HG02981 (cell line): ENCODE results near the gene KCNQ1.

Source experiments
- ATAC-seq: cut with Tn5 transposase; IDR thresholded peaks from one replicate; pipeline ENCODE4 v1.9.1; 2021; ENCODE audit warnings: mild to moderate bottlenecking, moderate library complexity; ENCODE audit not compliant: unreplicated experiment

The KCNQ1 gene

DNA sequence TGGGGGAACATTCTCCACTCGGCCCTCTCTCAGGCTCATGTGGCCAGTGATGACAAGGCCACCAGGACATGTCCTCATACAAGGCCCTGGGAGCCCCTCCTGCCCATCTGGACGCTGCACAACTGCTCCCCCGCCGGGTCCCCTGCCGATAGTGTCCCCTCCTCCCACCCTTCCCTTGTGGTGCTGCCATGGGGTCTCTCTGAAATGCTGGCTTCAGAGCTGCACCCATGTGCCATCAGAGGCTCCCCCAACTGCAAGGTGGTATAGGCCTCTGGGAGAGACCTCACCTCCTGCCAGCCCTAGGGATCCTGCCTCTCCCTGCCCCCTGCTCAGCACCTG is 142.0 kb downstream of the KCNQ1 start:
- no peak for ATAC-seq

DNA sequence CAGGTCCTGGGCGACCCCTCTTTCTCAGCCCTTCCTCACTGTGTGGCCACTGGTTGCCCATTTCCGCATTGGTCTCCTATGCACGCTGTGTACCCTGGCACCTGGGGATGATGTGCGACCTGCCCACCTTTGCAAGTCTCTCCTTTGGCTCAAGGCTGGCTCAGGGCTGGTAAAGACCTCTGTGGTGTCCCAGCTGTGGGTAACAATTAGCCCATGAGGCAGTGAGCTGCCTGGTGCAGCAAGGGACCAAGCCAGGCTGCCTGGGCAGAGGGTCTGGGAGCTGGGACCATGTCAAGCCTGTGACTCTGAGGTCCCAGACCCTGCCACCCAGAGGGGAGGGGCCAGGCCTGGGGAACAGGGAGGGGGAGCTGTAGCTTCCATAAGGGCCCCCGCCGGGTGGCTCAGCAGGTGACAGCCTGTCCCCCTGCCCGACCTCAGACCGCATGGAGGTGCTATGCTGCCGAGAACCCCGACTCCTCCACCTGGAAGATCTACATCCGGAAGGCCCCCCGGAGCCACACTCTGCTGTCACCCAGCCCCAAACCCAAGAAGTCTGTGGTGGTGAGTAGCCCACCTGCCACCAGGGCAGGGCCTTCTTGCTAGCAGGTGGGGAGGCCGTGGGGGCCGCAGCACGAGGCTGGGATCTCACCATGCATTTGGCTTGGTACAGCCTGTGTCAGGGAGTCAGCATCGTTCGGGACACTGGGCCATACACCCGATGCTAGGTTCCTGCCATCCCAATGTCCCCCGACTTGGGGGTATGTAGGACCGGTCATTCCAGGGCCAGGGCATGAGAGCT is 142.5 kb downstream of the KCNQ1 start:
- ATAC-seq = no peak

DNA sequence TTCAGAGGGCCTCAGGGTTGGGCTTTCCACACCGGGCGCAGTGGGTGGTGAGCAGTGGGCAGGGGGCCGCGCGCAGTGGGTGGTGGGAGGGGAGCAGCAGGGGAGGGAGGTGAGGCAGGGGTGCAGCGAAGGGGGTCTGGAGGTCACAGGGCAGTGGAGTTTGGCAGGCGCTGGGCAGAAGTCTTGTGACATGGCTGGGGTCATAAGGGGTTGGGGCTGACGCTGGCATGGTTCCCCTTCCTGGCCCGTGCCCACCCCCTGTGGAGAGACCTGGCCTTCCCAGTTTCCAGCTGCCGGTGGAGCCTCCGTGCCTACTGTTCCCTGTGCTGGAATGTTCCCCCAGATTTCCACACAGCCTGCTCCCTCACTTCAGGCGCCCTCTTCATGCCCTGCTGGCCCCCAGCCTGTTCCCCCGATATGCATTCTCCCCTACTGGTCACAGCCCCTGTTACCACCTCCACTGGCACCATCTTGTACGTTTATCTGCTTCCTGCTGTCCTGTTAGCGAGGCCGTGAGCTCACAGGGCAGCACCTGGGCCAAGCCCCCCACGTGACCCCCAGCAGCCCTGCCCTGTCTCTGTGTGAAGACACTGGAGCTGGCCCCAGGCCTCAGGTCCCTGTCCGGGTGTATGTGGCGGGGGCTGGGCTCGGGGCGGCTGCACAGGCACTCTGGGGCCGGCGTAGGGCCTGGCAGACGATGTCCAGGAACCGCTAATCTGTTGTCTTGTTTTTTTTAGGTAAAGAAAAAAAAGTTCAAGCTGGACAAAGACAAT is 143.4 kb downstream of the KCNQ1 start:
- ATAC-seq = no peak

DNA sequence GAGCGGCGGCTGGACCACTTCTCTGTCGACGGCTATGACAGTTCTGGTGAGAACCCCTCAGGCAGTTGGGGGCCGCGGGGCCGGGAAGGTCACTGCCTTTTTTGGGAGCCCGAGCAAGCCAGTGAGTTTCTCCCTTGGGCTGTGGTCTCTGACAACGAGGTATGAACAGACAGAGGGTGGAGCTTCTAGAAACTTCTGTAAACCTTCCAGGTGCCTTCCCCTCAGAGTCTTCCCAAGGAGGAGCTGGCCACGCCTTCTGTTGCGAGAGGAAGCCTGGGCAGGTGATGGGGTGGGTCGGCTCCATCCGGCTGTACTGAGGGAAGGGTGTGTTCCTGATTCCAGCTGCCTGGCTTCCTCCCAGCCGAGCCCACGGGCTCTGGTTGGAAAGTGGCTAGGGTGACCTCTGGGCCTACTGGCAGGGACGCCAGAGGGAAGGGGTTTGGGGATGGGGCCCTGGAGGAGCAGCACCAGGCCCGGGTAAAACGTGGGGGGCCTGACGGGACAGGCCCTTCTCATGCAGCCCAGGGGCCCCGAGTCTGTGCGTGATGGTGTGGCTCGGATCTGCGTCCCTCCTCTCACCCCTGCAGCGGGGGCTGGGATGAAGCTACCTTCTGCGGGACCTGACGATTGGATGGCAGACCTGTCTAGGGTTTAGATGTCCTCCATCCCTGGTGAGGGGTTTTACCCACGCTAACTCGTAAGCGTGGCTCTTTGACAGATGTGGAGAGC is 144.2 kb downstream of the KCNQ1 start:
- ATAC-seq = no peak

DNA sequence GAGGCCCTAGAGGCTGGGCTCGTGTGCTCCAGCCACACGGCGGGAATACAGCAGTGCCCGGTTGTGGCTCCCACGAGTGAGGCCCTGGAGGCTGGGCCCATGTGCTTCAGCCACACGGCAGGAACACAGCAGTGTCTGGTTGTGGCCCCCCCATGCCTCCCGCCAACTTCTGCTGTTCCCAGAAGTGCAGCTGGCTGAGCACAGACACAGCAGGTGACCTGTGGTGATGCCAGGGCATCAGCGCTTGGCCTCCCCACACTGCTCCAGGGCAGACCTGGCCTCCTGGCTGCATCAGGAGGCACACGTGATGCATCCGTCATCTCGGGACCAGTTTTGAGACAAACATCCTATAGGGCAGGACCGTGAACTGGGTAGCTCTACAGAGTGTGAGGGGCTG is 144.7 kb downstream of the KCNQ1 start:
- ATAC-seq = no peak

DNA sequence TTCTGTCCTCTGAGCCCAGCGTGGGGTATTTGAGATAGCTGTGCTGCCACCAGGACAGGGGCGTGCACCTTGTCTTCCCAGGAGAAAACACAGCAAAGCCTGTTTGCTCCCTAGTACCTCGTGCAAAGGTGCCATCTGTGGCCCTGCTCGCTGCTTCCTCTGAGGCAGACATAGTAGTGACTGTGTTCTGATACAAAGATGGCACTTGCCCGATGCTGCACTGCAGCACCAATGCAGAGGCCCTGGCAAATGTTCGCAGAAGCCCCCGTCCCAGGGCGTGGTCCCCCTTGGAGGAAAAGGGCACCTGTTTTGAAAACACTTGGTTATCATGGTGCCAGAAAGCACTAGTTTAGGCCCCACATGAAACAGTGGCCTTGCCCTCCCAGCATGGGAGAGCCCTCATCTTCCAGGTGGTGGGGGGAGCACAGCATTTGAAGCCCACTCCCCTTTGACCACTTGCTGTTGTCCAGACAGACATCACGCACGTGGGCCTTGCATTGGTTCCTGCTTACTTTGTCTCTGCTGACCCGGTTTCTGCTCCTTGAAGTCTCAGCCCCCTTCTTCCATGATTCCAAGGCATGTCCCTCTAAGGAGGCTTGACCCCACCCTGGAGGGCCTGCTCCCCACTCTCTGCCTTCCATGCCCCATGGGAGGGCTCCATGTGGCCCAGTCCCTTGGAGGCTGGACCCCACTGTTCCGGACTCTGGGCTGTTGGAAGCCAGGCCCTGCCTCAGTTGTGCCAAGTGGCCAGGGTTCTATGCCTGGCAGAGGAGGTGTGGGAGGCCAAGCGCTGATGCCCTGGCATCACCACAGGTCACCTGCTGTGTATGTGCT is 145.5 kb downstream of the KCNQ1 start:
- ATAC-seq = no peak

DNA sequence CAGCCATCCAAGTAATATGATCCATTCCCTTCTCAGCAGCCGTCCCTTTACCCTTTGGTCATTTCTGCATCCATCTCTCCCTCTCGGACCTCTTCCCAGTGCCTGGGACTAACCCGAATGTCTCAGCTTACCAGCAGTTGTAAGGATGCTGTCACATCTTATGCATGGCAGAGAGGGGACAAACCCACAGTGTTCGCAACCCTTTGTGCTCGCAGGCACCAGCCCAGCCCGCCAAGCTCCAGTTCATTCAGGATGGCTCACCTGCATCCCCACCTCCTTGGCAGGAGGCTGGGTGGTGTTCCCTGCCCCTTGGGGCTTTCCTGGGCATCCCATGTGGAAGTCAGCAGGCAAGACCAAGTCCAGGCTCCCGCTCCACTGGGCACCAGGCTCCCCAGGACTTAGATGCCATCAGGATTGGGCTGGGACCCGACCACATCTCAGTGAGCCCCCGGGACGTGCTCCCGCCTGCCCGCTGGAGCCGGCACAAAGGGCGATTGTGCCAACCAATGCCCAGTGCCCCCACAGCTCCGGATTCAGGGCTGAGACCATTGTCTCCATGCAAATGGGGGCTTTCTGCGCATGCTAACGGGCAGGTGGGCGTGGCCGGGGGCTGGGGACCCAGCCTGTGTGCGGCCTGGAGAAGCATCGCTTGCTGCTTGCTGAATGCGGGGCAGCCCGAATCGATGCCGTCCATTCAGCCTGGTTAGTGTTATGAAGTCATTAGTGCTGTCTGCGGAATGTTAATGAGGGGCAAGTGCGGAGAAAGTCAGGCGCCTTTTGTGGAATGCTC is 146.4 kb downstream of the KCNQ1 start:
- no peak for ATAC-seq

DNA sequence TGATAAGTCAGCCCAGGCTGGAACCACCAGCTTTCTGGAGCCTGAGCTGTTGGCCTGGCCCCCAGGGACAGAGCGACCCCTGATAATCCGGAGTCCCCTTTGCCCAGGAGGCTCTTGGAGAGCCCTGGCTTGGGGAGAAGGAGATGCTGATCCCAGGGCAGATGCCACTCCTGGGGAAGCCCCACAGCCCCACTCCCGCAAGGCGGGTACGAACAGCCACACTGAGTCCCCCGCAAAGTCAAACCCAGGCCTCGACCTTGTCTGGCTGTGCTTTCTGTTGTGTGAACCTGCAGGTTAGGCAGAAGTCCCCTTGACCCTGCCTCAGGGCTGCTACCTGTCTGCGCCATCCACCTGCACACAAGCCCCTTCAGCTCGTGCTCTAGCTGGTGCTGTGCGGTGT is 147.0 kb downstream of the KCNQ1 start:
- ATAC-seq = no peak

DNA sequence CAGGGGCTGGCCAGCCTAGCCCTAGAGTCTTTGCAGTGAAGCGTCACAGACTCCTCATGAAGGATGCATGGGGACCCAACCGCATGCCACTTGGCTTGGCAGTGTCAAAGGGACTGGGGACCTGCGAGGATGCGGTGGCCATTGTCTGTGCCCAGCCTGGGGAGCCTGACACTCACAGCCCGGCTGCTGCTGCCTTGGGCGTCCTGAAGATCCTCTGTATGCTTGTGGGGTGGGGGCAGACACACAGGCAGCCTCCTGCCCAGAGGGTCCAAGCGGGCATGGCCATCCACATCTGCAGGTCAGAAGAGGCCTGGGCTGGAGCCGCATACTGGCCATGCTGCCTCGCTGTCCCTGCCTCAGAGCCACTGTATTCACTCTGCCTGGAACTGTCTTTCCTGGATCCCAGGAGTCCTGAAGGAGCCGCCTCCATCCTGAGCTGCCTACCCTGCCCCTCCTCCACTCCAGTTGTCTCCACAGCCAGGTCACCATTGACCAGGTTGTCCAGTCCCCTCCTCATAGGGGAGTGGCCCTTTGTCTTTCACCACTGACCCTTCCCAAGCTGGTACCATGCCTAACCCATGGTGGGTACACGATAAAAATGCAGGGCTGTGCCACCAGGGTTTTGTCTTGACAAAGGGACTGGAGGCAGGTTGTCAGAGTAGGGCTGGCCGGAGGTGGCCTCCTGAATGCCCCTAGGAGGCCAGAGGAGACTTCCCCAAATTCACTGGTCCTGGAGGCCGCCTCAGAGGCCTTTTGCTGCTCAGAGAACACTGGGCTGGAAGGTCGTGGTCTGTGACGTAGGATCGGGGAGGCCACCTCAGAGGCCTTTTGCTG is 148.0 kb downstream of the KCNQ1 start:
- ATAC-seq = no peak

DNA sequence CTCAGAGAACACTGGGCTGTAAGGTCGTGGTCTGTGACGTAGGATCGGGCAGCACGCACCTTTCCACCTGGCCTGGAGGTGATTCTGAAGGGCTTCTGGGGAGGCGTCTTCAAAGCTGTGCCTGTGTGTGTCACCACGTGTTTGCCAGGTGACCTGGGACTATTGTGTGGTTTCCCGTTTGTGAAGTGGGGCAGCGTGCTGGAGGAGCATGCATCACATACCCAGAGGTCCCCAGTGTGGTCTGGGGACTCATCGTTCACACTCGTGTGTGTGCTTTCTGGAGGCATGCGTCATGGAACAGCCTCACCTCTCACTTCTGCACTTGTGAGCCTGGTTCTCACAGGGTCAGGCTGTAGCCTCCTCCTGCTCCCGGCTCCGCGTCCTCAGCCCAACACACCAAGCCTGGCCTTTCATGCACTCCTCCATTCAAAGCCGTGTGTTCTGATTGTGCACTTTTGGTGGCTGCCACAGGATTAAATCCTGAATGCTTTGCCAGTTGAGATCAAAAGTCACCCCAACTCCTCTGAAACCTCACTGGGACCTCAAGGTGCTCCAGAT is 148.7 kb downstream of the KCNQ1 start:
- no peak for ATAC-seq

DNA sequence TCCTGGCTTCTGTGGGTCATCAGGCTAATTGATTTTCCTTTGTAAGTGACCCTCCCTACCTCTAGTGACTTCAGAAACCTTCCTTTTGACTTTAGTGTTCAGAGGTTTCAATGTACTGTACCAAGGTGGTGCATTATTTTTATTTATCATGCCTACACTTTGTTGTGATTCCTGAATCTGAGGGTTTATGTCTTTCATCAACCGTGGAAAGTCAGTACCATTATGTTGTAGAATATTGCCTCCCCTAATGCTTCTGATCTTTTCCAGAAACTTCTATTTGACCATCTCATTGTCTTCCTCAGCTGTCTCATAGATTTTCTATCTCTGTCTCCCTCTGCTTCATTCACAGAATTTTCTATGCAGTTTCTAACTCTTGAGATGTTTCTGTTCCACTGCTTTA is 149.5 kb downstream of the KCNQ1 start:
- no peak for ATAC-seq

DNA sequence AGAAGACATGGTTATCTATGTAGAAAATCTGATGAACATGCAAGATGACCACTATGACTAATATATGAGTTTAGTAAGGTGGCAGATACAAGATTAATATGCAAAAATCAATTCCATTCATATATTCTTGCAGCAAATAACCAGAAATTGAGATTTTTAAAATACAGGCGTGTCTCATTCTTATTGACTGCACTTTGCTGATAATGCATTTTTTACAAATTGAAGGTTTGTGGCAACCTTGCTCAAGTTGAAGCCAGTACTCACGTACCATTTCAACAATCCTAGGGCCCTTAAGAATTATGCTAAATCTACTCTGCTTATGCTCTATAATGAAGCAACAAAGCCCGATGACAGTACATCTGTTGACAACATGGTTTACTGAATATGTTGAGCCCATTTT is 150.4 kb downstream of the KCNQ1 start:
- no peak for ATAC-seq

DNA sequence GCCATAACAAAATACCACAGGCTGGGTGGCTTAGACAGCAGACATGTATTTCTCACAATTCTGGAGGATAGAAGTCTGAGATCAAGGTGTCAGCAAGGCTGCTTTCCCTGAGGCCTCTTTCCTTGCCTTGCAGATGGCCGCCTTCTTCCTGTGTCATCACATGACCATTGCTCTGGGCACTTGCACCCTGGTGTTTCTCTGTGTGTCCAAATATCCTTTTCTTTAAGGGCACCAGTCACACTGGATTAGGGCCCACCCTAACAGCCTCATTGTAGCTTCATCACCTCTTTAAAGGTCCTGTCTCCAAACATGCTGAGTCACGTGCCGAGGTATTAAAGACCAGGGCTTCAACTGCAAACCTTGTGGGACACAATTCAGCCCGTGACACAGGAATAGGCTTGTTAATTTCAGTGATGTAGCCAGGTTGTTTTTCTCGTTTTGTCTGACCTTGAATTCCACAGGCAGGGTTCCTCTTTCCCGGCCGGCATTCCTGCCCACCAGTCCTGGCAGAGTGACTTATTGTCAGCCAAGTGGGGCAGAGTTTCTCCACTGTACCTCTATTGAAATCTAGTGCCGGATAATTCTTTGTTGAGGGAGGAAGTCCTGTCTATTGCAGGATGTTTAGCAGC is 154.9 kb downstream of the KCNQ1 start:
- ATAC-seq = no peak

DNA sequence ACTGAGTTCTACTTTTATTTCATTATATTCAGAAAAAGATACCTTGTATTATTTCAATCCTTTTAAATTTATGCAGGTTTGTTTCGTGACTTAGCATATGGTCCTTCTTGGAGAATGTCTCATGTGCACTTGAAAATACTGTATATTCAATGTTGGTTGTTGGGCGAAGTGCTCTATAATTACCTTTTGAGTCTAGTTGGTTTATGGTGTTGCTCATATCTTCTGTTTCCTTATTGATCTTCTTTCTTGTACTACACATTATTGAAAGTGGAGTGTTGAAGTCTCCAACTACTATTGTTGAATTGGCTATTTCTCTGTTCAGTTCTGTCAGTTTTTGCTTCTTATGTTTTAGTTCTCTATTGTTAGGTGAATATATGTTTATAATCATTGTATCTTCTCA is 164.5 kb downstream of the KCNQ1 start:
- ATAC-seq = no peak

DNA sequence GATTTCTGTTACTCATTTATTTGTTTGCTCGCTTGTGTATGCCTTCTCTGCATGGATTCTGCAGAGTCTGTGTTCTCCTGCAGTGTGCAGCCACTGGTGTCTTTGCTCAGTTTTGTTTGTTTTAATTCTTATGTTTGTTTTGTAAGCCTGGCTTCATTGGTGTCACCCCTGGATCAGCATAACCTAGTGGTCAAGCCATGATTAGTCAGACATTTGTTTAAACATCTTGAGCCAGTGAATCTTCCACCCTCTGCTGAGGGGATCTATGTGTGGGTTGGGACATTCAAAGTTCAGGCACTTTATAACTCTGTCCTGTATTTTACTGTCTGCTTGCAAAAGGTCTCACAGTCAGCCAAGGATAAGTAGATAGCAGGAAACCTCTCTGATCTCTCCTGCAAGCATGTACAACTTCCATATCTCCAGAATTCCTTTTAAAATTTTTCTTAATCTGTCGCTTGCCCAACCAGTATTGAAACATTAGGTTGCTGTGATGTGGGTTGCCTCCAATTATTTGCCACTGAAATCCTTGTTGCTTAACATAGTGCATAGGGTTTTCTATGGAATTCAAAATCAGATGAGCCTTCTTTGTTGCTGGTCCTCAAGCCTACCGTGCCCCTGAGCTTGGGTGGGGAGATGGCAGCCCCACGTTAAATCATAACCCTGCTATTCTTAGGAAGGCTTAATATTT is 168.2 kb downstream of the KCNQ1 start:
- no peak for ATAC-seq

DNA sequence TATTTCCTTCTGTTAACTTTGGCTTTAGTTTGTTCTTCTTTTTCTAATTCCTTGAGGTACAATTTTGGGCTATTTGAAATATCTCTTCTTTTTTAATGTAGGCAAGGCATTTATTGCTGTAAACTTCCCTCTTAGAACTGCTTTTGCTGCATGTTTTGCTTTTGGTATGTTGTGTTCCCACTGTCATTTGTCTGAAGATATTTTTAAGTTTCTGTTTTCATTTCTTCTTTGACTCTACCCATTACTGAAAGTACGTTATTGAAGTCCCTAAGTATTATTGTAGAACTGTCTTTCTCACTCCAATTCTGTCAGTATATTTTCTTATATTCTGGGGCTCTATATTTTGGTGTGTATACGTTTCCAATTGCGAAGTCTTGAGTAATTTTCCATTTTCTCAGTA is 177.1 kb downstream of the KCNQ1 start:
- no peak for ATAC-seq

DNA sequence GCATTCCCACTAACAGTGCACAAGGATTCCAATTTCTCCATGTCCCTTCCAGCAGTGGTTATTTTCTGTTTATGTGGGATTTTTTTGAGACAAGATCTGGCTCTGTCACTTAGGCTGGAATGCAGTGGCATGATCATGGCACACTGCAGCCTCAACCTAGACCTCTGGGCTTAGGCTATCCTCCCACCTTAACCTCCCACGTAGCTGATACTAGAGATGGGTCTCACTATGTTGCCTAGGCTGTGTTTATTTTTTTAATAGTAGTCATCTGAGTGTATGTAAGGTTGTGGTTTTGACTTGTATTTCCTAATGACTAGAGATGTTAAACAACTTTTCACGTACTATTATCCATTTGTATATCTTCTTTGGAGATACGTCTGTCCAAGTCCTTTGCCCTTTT is 180.4 kb downstream of the KCNQ1 start:
- no peak for ATAC-seq

DNA sequence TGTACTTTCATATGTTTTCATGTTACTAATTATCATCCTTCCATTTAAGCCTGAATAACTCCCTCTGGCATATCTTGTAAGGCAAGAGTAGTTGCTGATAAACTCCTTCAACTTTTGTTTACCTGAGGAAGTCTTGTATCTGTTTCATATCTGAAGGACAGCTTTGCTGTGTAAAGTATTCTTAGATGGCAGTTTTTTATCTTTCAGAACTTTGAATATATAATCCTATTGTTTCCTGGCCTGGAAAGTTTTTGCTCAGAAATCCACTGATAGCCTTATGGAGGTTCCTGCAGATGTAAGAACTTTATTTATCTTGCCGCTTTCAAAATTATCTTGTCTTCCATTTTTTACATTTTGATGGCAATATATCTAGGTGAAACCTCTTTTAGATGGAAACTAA is 185.9 kb downstream of the KCNQ1 start:
- ATAC-seq = no peak
